Epithelial cell of proximal tubule (primary cell): Measurements from ENCODE around the gene DHRS9. TPM values are rescaled to one million over a fixed set of nuclear protein-coding genes. Genes with fewer than 3 reads are reported as not detected.
"Not testable (repeated sequence)": the region's sequence is repeated elsewhere in the genome, so short reads cannot be mapped to it uniquely, and the experiment has no call there.

Source experiments
- DNase-seq: peaks from one replicate; pipeline ENCODE4 v3.0.0-alpha.2; 2011; ENCODE audit warnings: low read depth
- H3K4me3 ChIP-seq: 2 replicates; pipeline ENCODE4 v1.5.1; 2011; ENCODE audit warnings: low read depth, mild to moderate bottlenecking, low read length
- CTCF ChIP-seq: conservative IDR thresholded peaks from 2 replicates; pipeline ENCODE4 v1.5.1; 2012; ENCODE audit warnings: low read depth, mild to moderate bottlenecking, low read length
- total RNA-seq: library from RNA; depleted of rRNA; stranded (reverse); fragments of >200 nt; gene quantifications from 2 replicates; pipeline ENCODE4 v1.2.3, GENCODE V29; 2015

Gene DHRS9
- total RNA-seq, 1 donor from 2014 or later: 0.35 TPM

- no peak for DNase-seq
- H3K4me3 ChIP-seq: no peak overlapping the region
- no peak for TF ChIP-seq CTCF
Measured at GRCh38 chr2:169046440-169047151, 22.8 kb upstream of the DHRS9 start.

- no peak for DNase-seq
- no peak overlapping the region for H3K4me3 ChIP-seq
- no peak for TF ChIP-seq CTCF
Measured at GRCh38 chr2:169047256-169048250, 21.8 kb upstream of the DHRS9 start.

- TF ChIP-seq CTCF: no peak
- H3K4me3 ChIP-seq: no peak overlapping the region
- no peak for DNase-seq
Measured at GRCh38 chr2:169049142-169049541, 20.2 kb upstream of the DHRS9 start.

- no peak for DNase-seq
- H3K4me3 ChIP-seq: no peak overlapping the region
- TF ChIP-seq CTCF: no peak
Measured at GRCh38 chr2:169050476-169051240, 18.7 kb upstream of the DHRS9 start.

- not testable (repeated sequence) for H3K4me3 ChIP-seq, DNase-seq
Measured at GRCh38 chr2:169054575-169054974, 14.8 kb upstream of the DHRS9 start.

GRCh38 chr2:169064199-169064598, 5.2 kb upstream of the DHRS9 start:
- not testable (repeated sequence) for DNase-seq, H3K4me3 ChIP-seq

GRCh38 chr2:169065422-169065821, 3.9 kb upstream of the DHRS9 start:
- TF ChIP-seq CTCF: no peak
- H3K4me3 ChIP-seq: no peak overlapping the region
- no peak for DNase-seq
